ENCODE data around the gene SMR3A.

DNA sequence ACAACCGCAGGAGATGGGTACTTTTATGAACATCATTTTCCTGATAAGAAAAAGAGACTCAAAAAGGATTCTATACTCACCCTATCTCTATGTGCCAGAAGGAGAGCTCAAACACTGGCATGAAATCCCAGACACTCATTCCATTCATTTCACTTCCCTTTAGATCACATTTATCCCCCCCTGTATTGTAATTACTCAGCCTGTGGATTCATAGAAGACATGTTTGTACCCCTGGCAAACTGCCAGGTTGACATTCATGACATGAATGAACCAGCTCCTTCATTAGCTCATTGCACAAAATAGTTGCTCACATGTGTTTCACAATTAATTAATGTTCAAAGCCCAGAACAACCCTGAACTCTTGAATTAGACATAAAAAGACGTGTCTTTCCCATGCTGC is 4.9 kb downstream of the SMR3A start:
- TF ChIP-seq CTCF (IDR thresholded peaks at IDR 0.05) (no peak), POLR2A (IDR thresholded peaks at IDR 0.05; ENCODE audit: low read depth) (no peak)

Data from esophagus muscularis mucosa (tissue), 3 donors.